ENCODE data around the gene PKHD1. TPM values are rescaled to one million over a fixed set of nuclear protein-coding genes. Genes with fewer than 3 reads are reported as not detected.

The PKHD1 gene
- polyA plus RNA-seq, 1 of the 3 experiments (the other 2 are of a cell fraction) = not detected

- Histone ChIP-seq H3F3A (replicated peaks; ENCODE audit: insufficient read depth) (no peaks in the 10 kb centered on the region), H3K4me1 (ENCODE audit: control insufficient read depth in 1 of 2, insufficient read depth in 2 of 2, low read depth in 1 of 2, low read length in 1 of 2) (no peaks in the 10 kb centered on the region; a peak in 1 of 4 replicates), H3K4me2 (no peak overlapping the region), H3K27me3 (ENCODE audit: insufficient read depth) (no peaks in the 10 kb centered on the region), H2AFZ (ENCODE audit: low read depth) (no peak overlapping the region), H3K79me2 (ENCODE audit: insufficient read depth) (no peaks in the 10 kb centered on the region), H3K9me3 (no peaks in the 10 kb centered on the region), H3K9ac (no peak overlapping the region), H3K27ac (ENCODE audit: low read depth in 2 of 2, low read length in 1 of 2) (no peak overlapping the region), H4K20me1 (ENCODE audit: insufficient read depth) (no peaks in the 10 kb centered on the region), H3K4me3 (ENCODE audit: low read depth in 2 of 2, low read length in 1 of 2) (no peak overlapping the region), H3K36me3 (replicated peaks in 1 of 2; ENCODE audit: control insufficient read depth in 1 of 2, insufficient read depth in 2 of 2, low read length in 1 of 2) (no peaks in the 10 kb centered on the region), H3K9me2 (no peaks in the 10 kb centered on the region)
- DNase-seq = no peak
- TF ChIP-seq YY1 (IDR thresholded peaks at IDR 0.05; ENCODE audit: low read depth) (no peak), FOXJ3 (CRISPR knock-in tag; IDR thresholded peaks at IDR 0.05) (no peak)
- CTCF ChIA-PET = interaction anchor here (0.6 kb wide), 1 partner anchor 334 kb away, joined by 3 read pairs; no protein-coding TSS in a partner anchor
- POLR2A ChIA-PET = no interaction called here
Measured at GRCh38 chr6:51655517-51655916, 431.9 kb downstream of the PKHD1 start.

- POLR2A ChIA-PET = no interaction called here
Measured at GRCh38 chr6:51654647-51655046, 432.8 kb downstream of the PKHD1 start.

More at GRCh38 chr6:51654647-51655046, 432.8 kb downstream of the PKHD1 start:
- Histone ChIP-seq H3K27ac (ENCODE audit: low read depth in 2 of 2, low read length in 1 of 2) (no peak overlapping the region; a peak in 1 of 4 replicates), H3K36me3 (replicated peaks in 1 of 2; ENCODE audit: control insufficient read depth in 1 of 2, insufficient read depth in 2 of 2, low read length in 1 of 2) (no peaks in the 10 kb centered on the region), H3F3A (replicated peaks; ENCODE audit: insufficient read depth) (no peaks in the 10 kb centered on the region), H3K4me1 (ENCODE audit: control insufficient read depth in 1 of 2, insufficient read depth in 2 of 2, low read depth in 1 of 2, low read length in 1 of 2) (no peaks in the 10 kb centered on the region; a peak in 1 of 4 replicates), H3K9me2 (no peaks in the 10 kb centered on the region), H3K27me3 (ENCODE audit: insufficient read depth) (no peaks in the 10 kb centered on the region), H3K9me3 (no peaks in the 10 kb centered on the region), H2AFZ (ENCODE audit: low read depth) (no peak overlapping the region), H3K79me2 (ENCODE audit: insufficient read depth) (no peaks in the 10 kb centered on the region), H3K9ac (no peak overlapping the region), H3K4me3 (ENCODE audit: low read depth in 2 of 2, low read length in 1 of 2) (no peak overlapping the region), H3K4me2 (no peak overlapping the region), H4K20me1 (ENCODE audit: insufficient read depth) (no peaks in the 10 kb centered on the region)
- TF ChIP-seq ZBTB33 (IDR thresholded peaks at IDR 0.05; ENCODE audit: borderline replicate concordance, low read depth) (no peak), MXI1 (IDR thresholded peaks at IDR 0.05; ENCODE audit: low read depth, low read length) (no peak), EP300 (IDR thresholded peaks at IDR 0.05; ENCODE audit: borderline replicate concordance in 1 of 2, low read depth in 1 of 2, low read length in 1 of 2) (no peak), IRF3 (IDR thresholded peaks at IDR 0.05; ENCODE audit: low read depth, low read length) (no peak), TEAD4 (IDR thresholded peaks at IDR 0.05; ENCODE audit: borderline replicate concordance, insufficient read depth) (no peak), TCF12 (IDR thresholded peaks at IDR 0.05) (no peak), SMC3 (IDR thresholded peaks at IDR 0.05; ENCODE audit: low read depth, low read length) (no peak), CTCF (IDR thresholded peaks at IDR 0.05) (no peak), NFIC (IDR thresholded peaks at IDR 0.05; ENCODE audit: borderline replicate concordance) (no peak)
- CTCF ChIA-PET = interaction anchor here (1.1 kb wide), 1 partner anchor 11 kb away, joined by 3 read pairs; no protein-coding TSS in a partner anchor
- WGBS (ENCODE audit: low lambda C conversion rate) = 29% methylated on average over 5 of the region's 5 CpGs
- no peak for DNase-seq

All from SK-N-SH (cell line).